Activated effector memory CD4-positive, alpha-beta T cell treated with Interleukin-2 at 50 U/mL for 16 hours (primary cell): ENCODE data around the gene ATP11A.

Experiments used
- DNase-seq: peaks from one replicate; pipeline ENCODE4 v3.0.0-alpha.2; 2020

ATP11A gene

GRCh38 chr13:112764028-112764427 lies 74.2 kb downstream of the ATP11A start:
- DNase-seq = no peak

GRCh38 chr13:112764864-112765561 lies 75.2 kb downstream of the ATP11A start:
- no peak for DNase-seq

- DNase-seq = no peak
Measured at GRCh38 chr13:112765731-112766130, 75.9 kb downstream of the ATP11A start.

GRCh38 chr13:112766336-112766735 lies 76.5 kb downstream of the ATP11A start:
- DNase-seq = no peak

- no peak for DNase-seq
Measured at GRCh38 chr13:112767506-112768471, 78.0 kb downstream of the ATP11A start.

GRCh38 chr13:112768795-112769481 lies 79.1 kb downstream of the ATP11A start:
- DNase-seq = no peak

- DNase-seq = no peak
Measured at GRCh38 chr13:112769615-112770014, 79.8 kb downstream of the ATP11A start.

- DNase-seq = no peak
Measured at GRCh38 chr13:112770504-112770903, 80.7 kb downstream of the ATP11A start.

GRCh38 chr13:112771139-112771876 lies 81.5 kb downstream of the ATP11A start:
- DNase-seq = no peak

GRCh38 chr13:112771877-112772538 lies 82.2 kb downstream of the ATP11A start:
- DNase-seq = no peak

- no peak for DNase-seq
Measured at GRCh38 chr13:112772539-112772909, 82.7 kb downstream of the ATP11A start.

- DNase-seq = no peak
Measured at GRCh38 chr13:112772929-112773328, 83.1 kb downstream of the ATP11A start.

- DNase-seq = no peak
Measured at GRCh38 chr13:112773601-112774447, 84.0 kb downstream of the ATP11A start.

- no peak for DNase-seq
Measured at GRCh38 chr13:112774448-112774792, 84.6 kb downstream of the ATP11A start.

- no peak for DNase-seq
Measured at GRCh38 chr13:112774829-112775565, 85.2 kb downstream of the ATP11A start.

GRCh38 chr13:112775791-112776279 lies 86.0 kb downstream of the ATP11A start:
- DNase-seq = no peak

GRCh38 chr13:112776354-112776753 lies 86.5 kb downstream of the ATP11A start:
- no peak for DNase-seq

- DNase-seq = no peak
Measured at GRCh38 chr13:112776971-112777370, 87.1 kb downstream of the ATP11A start.

GRCh38 chr13:112777637-112778406 lies 88.0 kb downstream of the ATP11A start:
- no peak for DNase-seq
